ENCODE data around the gene DPPA3.
"Not testable (repeated sequence)": the region's sequence is repeated elsewhere in the genome, so short reads cannot be mapped to it uniquely, and the experiment has no call there.

The DPPA3 gene

DNA sequence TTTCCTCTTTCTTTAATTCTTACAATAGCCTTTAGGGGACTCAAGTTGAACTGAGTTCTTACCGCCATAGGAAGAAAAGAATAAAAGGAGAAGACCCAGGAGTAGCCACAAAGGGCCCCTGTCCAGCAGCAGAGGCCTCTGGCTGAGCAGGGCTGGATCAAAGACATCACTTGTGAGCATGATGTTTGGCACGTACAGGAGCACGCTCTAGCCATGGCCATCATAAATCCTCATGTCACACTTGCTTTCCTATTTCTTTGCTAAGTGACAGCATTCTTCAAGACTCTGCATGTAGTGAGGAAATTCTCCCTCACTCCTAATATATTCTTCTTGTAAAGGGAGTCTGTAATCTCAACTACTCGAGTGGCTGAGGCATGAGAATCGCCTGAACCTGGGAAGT, 20.3 kb downstream of the DPPA3 start:
- DNase-seq: no peak

DNA sequence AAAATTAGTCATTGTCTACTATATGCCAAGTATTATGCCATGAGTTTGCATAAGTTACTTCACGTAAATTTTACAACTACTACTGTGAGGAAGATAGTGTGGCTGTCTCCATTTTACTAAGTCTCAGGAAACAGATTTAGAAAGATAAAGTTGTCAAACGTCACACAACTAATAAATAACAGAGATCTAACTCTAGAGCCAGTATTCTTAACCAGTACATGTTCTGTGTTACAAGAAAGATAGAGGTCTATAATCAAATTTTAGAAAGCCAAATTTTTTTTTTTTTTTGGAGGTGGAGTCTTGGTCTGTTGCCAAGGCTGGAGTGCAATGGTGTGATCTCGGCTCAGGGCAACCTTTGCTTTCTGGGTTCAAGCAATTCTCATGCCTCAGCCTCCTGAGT, 21.8 kb downstream of the DPPA3 start:
- no peak for DNase-seq

DNA sequence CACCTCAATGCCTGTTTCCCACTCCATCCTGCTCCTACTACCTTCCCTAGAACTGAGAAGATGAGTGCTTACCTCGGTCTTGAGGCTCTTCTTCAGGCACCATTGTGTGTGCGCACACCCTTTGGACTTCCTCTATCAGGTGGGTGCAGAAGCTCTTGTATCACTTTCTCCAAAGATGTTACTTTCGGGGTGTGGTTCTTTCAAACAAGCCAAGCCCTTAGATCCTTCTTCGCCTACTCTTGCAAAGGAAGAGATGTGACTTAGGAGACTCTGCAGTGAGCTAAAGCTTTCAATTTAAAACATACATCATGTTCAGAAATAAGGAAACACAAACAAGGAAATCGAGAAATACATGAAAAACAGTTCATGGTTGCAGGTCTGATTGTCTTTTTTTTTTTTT, 36.0 kb downstream of the DPPA3 start, which contains the start of gene CLEC4C:
TSS of gene CLEC4C (minus strand) at position 130 of the 400 bp plus-strand sequence. CDS start at position 103, 27 bp downstream.
- DNase-seq: no peak

DNA sequence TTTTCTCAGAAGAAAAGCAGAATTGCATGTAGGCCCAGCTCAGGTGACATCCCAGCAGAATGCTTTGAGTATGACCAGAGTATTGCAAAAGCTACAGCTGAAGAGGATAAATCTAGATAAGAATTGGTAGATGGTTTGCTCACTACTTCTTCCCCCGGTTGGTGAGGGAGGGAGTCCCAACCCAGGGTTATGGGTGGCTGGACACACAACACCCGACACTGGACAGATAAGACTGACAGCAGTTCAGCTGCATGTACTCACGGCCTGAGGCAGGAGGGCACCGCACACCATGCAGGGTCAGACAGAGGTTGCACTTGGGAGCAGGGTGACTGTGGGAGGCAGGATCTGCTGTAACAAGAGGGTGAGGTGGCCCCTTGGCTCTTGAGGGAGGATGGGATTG, 37.6 kb downstream of the DPPA3 start:
- DNase-seq: no peak

DNA sequence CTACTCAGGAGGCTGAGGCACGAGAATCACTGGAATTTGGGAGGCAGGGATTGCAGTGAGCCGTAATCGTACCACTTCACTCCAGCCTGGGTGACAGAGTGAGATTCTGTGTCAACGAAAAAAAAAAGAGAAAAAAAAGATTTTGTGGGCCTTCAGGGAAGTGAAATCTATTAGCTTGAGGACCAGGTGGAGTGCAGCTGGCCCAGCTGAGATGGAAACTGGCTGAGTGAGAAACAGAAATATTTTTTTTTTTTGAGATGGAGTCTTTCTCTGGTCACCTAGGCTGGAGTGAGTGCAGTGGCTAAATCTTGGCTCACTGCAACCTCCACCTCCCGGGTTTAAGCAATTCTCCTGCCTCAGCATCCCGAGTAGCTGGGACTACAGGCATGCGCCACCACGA, 38.2 kb downstream of the DPPA3 start:
- DNase-seq: no peak

DNA sequence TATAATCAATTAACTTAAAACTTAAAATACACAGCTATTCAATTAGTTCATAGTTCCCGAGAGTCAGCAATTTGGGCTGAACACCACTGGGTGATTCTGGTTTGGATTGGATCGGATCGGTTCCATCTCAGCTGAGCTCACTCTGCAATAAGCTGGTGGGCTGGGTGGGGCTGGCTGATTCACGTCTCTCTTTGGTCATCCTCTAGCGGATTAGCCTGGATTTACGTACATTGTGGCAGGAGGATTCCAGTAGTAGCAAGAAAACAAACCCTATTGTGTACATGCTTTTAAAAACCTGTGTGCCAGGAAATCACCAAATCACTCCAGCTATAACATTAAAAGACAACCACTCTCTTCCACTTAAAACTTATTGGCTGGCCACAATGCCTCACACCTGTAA, 39.1 kb downstream of the DPPA3 start:
- no peak for DNase-seq

DNA sequence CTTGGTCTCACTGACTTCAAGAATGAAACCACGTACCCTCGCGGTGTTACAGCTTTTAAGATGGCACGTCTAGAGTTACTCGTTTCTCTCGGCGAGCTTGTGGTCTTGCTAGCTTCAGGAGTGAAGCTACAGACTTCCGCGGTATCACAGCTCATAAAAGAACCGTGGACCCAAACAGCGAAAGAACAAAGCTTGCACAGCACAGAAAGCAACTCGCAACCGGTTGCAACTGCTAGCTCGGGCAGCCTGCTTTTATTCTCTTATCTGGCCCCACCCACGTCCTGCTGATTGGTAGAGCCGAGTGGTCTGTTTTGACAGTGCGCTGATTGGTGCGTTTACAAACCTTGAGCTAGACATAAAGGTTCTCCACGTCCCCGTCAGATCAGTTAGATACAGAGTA, 40.2 kb downstream of the DPPA3 start:
- no peak for DNase-seq

DNA sequence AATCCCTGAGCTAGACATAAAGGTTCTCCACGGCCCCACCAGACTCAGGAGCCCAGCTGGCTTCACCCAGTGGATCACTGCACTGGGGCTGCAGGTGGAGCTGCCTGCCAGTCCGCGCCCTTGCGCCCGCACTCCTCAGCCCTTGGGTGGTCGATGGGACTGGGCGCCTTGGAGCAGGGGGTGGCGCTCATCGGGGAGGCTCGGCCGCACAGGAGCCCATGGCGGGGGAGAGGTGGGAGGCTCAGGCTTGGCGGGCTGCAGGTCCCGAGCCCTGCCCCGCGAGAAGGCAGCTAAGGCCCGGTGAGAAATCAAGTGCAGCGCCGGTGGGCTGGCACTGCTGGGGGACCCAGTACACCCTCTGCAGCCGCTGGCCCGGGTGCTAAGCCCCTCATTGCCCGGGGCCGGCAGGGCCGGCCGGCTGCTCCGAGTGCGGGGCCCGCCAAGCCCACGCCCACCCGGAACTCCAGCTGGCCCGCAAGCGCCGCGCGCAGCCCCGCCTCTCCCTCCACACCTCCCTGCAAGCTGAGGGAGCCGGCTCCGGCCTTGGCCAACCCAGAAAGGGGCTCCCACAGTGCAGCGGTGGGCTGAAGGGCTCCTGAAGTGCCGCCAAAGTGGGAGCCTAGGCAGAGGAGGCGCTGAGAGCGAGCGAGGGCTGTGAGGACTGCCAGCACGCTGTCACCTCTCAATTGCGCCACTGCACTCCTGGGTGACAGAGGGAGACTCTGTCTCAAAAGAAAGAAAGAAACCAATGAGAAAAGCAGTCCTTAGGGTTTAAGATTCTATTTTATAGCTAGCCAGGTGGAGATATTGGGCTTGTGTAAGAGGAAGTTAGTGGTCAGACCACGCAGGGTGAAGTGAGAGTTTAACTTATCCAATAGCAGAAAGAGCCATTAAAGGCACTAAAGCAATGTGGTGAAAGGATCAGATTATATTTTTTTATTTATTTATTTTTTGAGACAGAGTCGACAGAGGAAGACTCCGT, 41.0 kb downstream of the DPPA3 start:
- not testable (repeated sequence) for DNase-seq

DNA sequence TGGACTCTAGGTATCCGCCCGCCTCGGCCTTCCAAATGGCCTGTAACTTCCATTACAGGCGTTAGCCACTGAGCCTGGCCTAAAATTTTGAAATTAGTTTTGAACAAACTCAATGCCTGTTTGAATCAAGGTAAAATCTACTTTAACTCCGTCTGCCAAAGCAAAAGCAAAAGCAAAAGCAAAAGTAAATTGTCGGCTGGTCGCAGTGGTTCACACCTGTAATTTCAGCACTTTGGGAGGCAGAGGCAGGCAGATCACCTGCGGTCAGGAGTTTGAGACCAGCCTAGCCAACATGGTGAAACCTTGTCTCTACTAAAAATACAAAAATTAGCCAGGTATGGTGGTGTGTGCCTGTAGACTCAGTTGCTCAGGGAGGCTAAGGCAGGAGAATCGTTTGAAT, 44.4 kb downstream of the DPPA3 start:
- not testable (repeated sequence) for DNase-seq

DNA sequence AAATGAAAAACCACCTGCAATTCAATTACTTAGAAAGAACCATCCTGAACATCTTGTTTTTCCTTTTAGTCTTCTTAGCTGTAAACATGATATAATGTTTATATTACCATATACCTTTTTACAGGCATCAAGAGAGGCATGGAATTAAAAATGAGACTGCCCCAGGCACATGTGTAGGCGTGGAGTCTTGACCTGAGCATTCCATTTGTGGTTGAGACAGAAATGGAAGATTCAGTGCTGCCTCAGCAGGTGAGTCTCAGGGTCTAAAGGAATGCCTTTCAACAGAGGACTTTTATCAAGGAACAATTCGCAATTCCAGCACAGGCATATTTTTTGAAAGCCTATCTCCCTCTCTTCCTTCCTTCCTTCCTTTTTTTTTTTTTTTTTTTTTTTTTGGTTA, 45.8 kb downstream of the DPPA3 start:
- no peak for DNase-seq

DNA sequence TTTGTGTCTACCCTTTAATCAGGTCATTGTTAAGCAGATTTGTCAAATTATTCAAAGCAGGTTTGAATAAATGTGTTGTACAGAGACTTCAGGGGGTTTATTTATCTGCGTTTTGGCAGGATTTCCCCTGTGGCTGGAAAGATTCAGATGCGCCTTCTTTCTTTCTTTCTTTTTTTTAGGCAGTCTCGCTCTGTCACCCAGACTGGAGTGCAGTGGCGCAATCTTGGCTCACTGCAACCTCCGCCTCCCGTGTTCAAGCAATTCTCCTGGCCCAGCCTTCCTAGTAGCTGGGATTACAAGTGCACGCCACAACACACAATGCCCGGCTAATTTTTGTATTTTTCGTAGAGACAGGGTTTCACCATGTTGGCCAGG, 47.5 kb downstream of the DPPA3 start:
- DNase-seq: no peak
